Measurements from ENCODE around the gene TRIM42.

The TRIM42 gene

GRCh38 chr3:140719841-140720614, 42.2 kb downstream of the TRIM42 start:
- TF ChIP-seq CTCF (conservative IDR thresholded peaks at IDR 0.05; ENCODE audit: low read length): no peak
- TF ChIP-seq EZH2phosphoT487 (IDR thresholded peaks at IDR 0.05; ENCODE audit: borderline replicate concordance): no peak
- no peak overlapping the region for H3K9ac ChIP-seq (ENCODE audit: low read depth, low read length, poor library complexity, severe bottlenecking)
- H3K4me1 ChIP-seq (ENCODE audit: insufficient read depth, low read length, poor library complexity, severe bottlenecking): no peaks in the 10 kb centered on the region

DNA sequence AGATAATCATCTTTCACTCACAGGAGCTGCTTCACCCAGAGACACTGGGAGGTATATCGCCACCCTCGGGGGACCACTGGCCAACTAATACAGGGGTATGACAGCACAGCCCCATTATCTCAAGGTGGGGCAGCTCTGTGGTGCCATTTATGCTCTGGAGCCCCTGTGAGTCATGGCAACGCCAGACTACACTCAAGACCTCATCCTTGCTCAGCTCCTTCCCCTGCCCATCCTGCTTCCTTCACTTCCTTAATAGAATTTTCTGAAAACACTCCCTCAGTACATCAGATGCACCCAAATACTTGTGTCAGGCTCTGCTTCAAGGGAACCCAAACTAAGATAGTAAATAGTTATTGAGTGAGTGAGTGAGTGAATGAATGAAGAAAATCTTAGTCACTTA, 45.7 kb downstream of the TRIM42 start:
- Histone ChIP-seq H3F3A (ENCODE audit: low read depth) (no peaks in the 10 kb centered on the region), H3K9ac (ENCODE audit: low read depth, low read length, poor library complexity, severe bottlenecking) (no peak overlapping the region), H3K36me3 (ENCODE audit: insufficient read depth, low read length) (no peaks in the 10 kb centered on the region), H3K4me2 (ENCODE audit: low read depth, low read length, poor library complexity, severe bottlenecking) (no peak overlapping the region), H2AFZ (ENCODE audit: low read length) (no peak overlapping the region), H3K79me2 (ENCODE audit: insufficient read depth, low read length) (no peaks in the 10 kb centered on the region), H3K9me3 (ENCODE audit: insufficient read depth, low read depth, low read length) (no peaks in the 10 kb centered on the region), H3K4me3 (ENCODE audit: low read length, poor library complexity, severe bottlenecking) (no peak overlapping the region), H4K20me1 (ENCODE audit: insufficient read depth, low read length, poor library complexity, severe bottlenecking) (no peaks in the 10 kb centered on the region), H3K27me3 (ENCODE audit: insufficient read depth, low read length, poor library complexity, severe bottlenecking) (no peaks in the 10 kb centered on the region), H3K9me2 (replicated peaks; ENCODE audit: low read depth, low read length) (no peaks in the 10 kb centered on the region), H3K4me1 (ENCODE audit: insufficient read depth, low read length, poor library complexity, severe bottlenecking) (no peaks in the 10 kb centered on the region)
- TF ChIP-seq CTCF (conservative IDR thresholded peaks at IDR 0.05; ENCODE audit: low read length) (no peak), EZH2phosphoT487 (IDR thresholded peaks at IDR 0.05; ENCODE audit: borderline replicate concordance) (no peak)

More at GRCh38 chr3:140719841-140720614, 42.2 kb downstream of the TRIM42 start:
- H3K4me3 ChIP-seq (ENCODE audit: low read length, poor library complexity, severe bottlenecking): no peak overlapping the region
- H2AFZ ChIP-seq (ENCODE audit: low read length): no peak overlapping the region
- H4K20me1 ChIP-seq (ENCODE audit: insufficient read depth, low read length, poor library complexity, severe bottlenecking): no peaks in the 10 kb centered on the region
- no peaks in the 10 kb centered on the region for H3K27me3 ChIP-seq (ENCODE audit: insufficient read depth, low read length, poor library complexity, severe bottlenecking)
- H3F3A ChIP-seq (ENCODE audit: low read depth): no peaks in the 10 kb centered on the region
- no peaks in the 10 kb centered on the region for H3K36me3 ChIP-seq (ENCODE audit: insufficient read depth, low read length)
- no peak overlapping the region for H3K4me2 ChIP-seq (ENCODE audit: low read depth, low read length, poor library complexity, severe bottlenecking)
- H3K9me3 ChIP-seq (ENCODE audit: insufficient read depth, low read depth, low read length): no peaks in the 10 kb centered on the region
- H3K9me2 ChIP-seq (replicated peaks; ENCODE audit: low read depth, low read length): no peaks in the 10 kb centered on the region
- H3K79me2 ChIP-seq (ENCODE audit: insufficient read depth, low read length): no peaks in the 10 kb centered on the region

DNA sequence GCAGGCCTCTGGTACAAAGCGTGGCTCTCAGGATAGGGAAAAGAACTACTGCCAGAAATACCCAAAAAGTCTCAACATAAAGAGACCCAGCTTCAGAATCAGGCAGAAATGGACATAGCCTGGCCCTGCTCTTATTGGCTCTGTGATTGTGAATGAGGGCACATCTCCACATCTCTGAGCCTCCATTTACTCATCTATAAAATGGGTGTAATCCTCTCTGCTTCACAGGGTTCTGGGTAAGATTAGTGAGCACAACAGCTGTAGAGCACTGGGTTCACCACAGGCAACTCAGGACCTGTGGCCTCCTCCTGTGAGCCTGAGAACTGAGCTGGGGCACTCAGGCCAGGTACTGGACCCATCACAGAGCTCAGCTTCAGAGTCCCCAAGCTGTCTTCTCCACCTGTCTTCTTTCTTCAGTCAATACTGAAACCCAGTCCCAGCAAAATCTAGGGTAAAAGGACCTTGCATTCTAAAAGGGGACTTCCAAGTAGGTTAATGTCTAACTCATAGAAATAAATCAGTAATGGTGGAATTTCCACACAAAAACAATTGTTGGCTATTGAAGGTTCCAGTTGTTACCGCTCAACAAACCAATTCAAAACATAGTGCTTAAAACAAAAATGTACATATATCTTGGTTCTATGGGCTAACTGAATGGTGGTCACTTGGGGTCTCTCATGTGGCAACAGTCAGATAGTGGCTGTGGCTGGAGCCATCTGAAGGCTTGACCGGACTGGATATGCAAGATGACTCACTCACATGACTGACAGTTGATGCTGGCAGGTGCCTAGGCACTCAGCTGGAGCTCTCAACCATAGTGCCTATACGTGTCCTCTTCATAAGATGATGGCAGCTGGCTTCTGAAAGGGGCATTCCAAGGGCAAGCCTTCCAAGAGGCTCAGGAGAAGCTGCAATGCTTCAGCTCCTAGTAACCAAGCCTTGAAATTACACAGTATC, 47.3 kb downstream of the TRIM42 start:
- TF ChIP-seq EZH2phosphoT487 (IDR thresholded peaks at IDR 0.05; ENCODE audit: borderline replicate concordance): no peak
- TF ChIP-seq CTCF (conservative IDR thresholded peaks at IDR 0.05; ENCODE audit: low read length): no peak
- no peak overlapping the region for H3K9ac ChIP-seq (ENCODE audit: low read depth, low read length, poor library complexity, severe bottlenecking)
- H3F3A ChIP-seq (ENCODE audit: low read depth): no peaks in the 10 kb centered on the region
- H3K79me2 ChIP-seq (ENCODE audit: insufficient read depth, low read length): no peaks in the 10 kb centered on the region
- no peaks in the 10 kb centered on the region for H4K20me1 ChIP-seq (ENCODE audit: insufficient read depth, low read length, poor library complexity, severe bottlenecking)
- no peaks in the 10 kb centered on the region for H3K4me1 ChIP-seq (ENCODE audit: insufficient read depth, low read length, poor library complexity, severe bottlenecking)
- H2AFZ ChIP-seq (ENCODE audit: low read length): no peak overlapping the region
- H3K9me3 ChIP-seq (ENCODE audit: insufficient read depth, low read depth, low read length): no peaks in the 10 kb centered on the region
- H3K27me3 ChIP-seq (ENCODE audit: insufficient read depth, low read length, poor library complexity, severe bottlenecking): no peaks in the 10 kb centered on the region
- H3K36me3 ChIP-seq (ENCODE audit: insufficient read depth, low read length): no peaks in the 10 kb centered on the region
- H3K9me2 ChIP-seq (replicated peaks; ENCODE audit: low read depth, low read length): no peaks in the 10 kb centered on the region
- H3K4me3 ChIP-seq (ENCODE audit: low read length, poor library complexity, severe bottlenecking): no peak overlapping the region
- no peak overlapping the region for H3K4me2 ChIP-seq (ENCODE audit: low read depth, low read length, poor library complexity, severe bottlenecking)

Data from Loucy (cell line).